Activated naive CD4-positive, alpha-beta T cell treated with anti-CD3 and anti-CD28 coated beads for 36 hours (primary cell): Measurements from ENCODE around the gene ZDHHC11B. TPM values are rescaled to one million over a fixed set of nuclear protein-coding genes. Genes with fewer than 3 reads are reported as not detected.

ENCODE experiments used
- CTCF ChIA-PET: fragments of 350-600 bp; sonication (Branson Sonifier 250); formaldehyde crosslinking; loops from one replicate; lab custom pipeline; 2021; ENCODE audit warnings: antibody characterized with exemption; lab: Charles Lee
- DNase-seq: peaks from one replicate; pipeline ENCODE4 v3.0.0-alpha.2; 2020
- H3K27ac Mint-ChIP-seq: one replicate; pipeline ENCODE4 v1.8.0; 2021; ENCODE audit warnings: mild to moderate bottlenecking, mixed read lengths
- H3K27me3 Mint-ChIP-seq: one replicate; pipeline ENCODE4 v1.8.0; 2021; ENCODE audit warnings: low read depth, mixed read lengths
- H3K36me3 Mint-ChIP-seq: one replicate; pipeline ENCODE4 v1.8.0; 2021; ENCODE audit warnings: low read depth, mixed read lengths
- H3K4me1 Mint-ChIP-seq: one replicate; pipeline ENCODE4 v1.8.0; 2021; ENCODE audit warnings: low read depth, mixed read lengths
- H3K4me3 Mint-ChIP-seq: one replicate; pipeline ENCODE4 v1.8.0; 2021; ENCODE audit warnings: mild to moderate bottlenecking, moderate library complexity, mixed read lengths
- H3K9me3 Mint-ChIP-seq: one replicate; pipeline ENCODE4 v1.8.0; 2021; ENCODE audit warnings: mixed read lengths
- intact Hi-C: fragments of 100-400 bp; cut with micrococcal nuclease; formaldehyde crosslinking; loops from one replicate; pipeline ENCODE4 v1.15.1; 2023
- total RNA-seq, 2 experiments: library from RNA; stranded (reverse); gene quantifications; one replicate each; pipeline ENCODE4 v1.2.3, GENCODE V29; 2021

Gene ZDHHC11B
- total RNA-seq, 2 experiments from 2014 or later = not detected

DNA sequence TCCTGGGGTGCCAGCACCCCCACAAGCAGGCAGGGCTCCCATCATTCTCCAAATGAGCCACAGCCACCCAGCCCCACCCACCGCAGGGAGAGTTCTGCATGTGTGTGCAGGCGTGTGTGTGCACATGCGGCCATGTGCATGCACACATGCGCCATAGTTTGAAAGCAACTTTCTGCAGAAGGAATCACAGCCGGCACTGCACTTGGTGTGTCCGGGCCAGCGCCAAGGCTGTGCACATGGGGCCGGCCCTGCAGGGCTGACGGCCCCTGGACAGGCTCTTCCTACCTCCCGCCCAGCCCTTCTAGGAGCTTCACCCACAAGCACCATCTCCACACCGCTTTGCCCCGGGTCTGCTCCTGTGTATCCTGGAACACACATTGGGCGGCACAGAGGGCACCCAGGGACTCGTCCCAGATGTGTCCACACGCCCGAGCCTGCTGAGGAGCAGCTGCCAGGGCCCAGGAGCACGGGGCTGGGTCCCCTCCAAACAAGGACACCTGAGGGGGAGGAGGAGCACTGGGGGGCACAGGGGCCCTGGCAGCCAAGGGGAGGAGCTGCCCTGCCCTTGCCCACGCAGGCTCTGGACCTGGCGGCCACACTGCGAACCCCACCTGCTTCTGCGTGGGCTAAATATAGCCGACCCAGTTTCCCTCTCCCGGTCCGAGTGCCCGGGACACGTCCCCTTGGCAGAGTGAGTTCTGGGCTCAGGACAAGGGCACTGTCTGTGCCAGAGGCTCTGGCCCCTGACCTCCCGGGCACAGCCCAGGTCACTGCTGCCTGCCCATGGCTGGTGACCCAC lies 110.5 kb downstream of the ZDHHC11B start:
- CTCF ChIA-PET = interaction anchor here (0.8 kb wide), 1 partner anchor 667 kb away, joined by 3 read pairs; no protein-coding TSS in a partner anchor
- no peak for DNase-seq
- no peak overlapping the region for H3K27ac Mint-ChIP-seq
- peaks cover 4% of the 10 kb centered on the region for H3K27me3 Mint-ChIP-seq
- no peaks in the 10 kb centered on the region for H3K9me3 Mint-ChIP-seq
- intact Hi-C loops = no loop called here
- H3K4me1 Mint-ChIP-seq = peaks cover 12% of the 10 kb centered on the region
- no peaks in the 10 kb centered on the region for H3K36me3 Mint-ChIP-seq
- H3K4me3 Mint-ChIP-seq = no peak overlapping the region

DNA sequence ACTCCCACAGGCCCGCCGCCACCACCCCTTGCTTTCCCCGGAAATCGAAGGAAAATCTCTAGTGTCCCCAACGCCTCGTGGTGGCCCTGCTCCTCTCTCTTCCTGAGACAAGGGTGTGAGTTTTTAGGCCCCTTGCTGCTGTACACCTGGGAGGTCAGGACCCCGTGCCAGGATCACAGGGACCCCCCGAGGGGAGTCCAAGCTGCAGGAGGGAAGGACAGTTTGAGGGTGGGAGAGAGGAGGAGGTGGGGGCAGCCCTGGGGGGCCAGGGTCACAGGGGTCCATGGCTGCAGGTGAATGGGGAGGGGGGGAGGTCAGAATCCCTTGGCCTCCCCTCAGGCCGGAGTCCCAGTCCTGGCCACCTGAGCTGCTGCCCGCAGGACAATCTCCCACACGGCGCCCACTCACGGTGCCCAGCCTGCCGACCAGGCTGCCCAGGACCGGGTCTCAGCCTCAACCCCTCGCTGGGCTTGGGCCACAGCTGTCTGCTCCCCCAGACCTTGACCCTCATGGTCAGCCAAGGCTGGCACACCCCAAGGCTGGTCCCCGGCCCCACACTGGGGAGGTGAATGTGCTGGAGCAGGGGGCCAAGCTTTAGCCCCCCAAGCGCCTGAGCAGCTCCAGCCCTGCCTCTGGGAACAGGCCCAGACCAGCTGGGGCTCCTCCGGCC lies 111.2 kb downstream of the ZDHHC11B start:
- peaks cover 12% of the 10 kb centered on the region for H3K4me1 Mint-ChIP-seq
- no peak overlapping the region for H3K4me3 Mint-ChIP-seq
- H3K9me3 Mint-ChIP-seq = no peaks in the 10 kb centered on the region
- H3K27me3 Mint-ChIP-seq = peaks cover 4% of the 10 kb centered on the region
- H3K27ac Mint-ChIP-seq = no peak overlapping the region
- intact Hi-C loops = no loop called here
- CTCF ChIA-PET = interaction anchor here (0.7 to 1.2 kb wide), 2 partner anchors 200 to 232 kb away, joined by 3 read pairs; no protein-coding TSS in a partner anchor
- H3K36me3 Mint-ChIP-seq = no peaks in the 10 kb centered on the region
- no peak for DNase-seq

DNA sequence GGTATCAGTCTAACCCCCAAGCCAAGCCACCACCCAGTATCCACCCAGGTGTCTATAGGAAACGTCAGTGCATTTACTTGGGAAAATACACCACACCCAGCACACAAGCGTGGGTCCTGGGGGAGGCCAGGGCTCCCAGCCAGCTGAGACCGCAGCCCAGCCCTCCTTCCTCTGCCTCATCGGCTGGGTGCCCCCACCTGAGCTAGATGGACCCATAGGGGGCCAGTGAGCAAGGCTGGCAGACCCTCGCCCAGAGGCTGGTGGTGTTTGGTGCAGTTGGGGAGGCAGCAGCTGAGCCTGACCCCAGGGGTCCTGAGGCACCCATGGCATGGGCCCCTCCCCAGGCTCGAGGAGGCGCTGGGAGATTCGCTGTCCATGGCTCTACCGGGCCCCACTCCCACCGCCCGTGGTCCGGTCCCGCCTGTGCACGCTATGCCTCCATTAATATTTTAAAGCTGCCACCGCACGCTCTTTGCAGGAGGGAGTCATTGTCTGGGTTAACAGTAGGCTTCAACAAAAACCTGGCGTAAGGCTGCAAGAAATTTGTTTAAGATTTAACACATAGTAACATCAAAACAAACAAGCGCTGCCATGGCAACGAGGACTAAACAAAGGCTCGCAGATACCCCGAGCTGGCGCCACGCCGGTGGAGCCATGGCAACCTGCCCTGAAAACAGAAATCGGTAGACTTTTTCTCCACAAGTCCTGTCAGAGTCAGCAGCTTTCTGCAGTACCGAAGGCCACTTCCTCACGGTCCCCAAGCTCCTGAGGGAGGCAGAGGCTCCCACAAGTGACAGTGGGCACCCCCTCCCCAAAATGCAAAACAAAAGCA lies 112.0 kb downstream of the ZDHHC11B start:
- H3K27ac Mint-ChIP-seq = no peak overlapping the region
- intact Hi-C loops = no loop called here
- peaks cover 4% of the 10 kb centered on the region for H3K27me3 Mint-ChIP-seq
- H3K4me1 Mint-ChIP-seq = peaks cover 12% of the 10 kb centered on the region
- H3K4me3 Mint-ChIP-seq = no peak overlapping the region
- peaks cover under 1% of the 10 kb centered on the region for H3K36me3 Mint-ChIP-seq
- H3K9me3 Mint-ChIP-seq = no peaks in the 10 kb centered on the region
- CTCF ChIA-PET = interaction anchor here (0.6 to 1.2 kb wide), 3 partner anchors 26 to 232 kb away, joined by 3 read pairs; no protein-coding TSS in a partner anchor
- DNase-seq = peak; percentile 48

DNA sequence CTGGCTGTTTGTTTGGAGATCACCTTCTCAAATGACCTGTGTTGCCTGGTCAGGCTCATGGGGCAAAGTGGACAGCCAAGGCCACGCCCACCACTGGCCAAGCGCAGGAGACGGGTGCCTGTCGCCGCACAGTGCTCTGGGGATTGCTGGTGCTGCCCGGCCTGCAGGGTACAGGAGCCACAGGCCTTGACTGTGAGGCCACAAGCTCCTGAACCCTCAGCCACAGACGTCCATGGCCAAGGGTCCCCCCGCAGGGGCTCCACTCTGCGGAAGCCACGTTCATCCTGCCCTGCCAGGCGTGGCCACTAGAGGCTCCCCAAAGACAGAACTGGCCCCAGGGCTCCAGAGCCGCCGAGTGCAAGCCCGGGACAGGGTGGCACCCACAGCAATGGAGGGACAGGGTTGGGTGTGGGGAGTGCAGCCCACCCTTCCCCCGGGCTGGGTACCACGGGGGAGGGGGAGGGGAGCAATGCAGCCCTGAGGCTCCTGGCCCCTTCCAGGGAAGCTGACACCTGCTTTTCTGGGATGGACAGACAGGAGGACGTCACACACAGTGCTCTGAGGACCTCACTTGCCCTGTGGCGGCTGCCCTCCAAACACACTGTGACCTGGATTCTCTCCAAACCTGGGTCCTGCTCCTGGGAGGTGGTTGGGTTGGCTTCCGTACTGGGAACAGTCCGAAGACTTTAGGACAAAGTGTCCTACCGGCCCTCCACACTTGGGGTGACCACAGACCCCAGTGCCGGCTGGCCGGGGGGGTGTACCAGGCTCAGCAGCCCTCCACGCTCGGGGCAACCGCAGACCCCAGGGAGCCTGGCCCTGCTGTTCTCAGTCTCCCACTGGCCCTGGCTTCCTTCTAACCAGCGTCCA lies 112.8 kb downstream of the ZDHHC11B start:
- Mint-ChIP-seq H3K4me1 (peaks cover 12% of the 10 kb centered on the region), H3K36me3 (peaks cover 2% of the 10 kb centered on the region), H3K27ac (no peak overlapping the region), H3K9me3 (no peaks in the 10 kb centered on the region), H3K4me3 (no peak overlapping the region), H3K27me3 (peaks cover 4% of the 10 kb centered on the region)
- intact Hi-C loops = loop anchor here (2.0 kb wide), 2 partner anchors 221 to 231 kb away; partner anchors contain the start of genes BRD9 and TRIP13
- peak; percentile 77 for DNase-seq
- CTCF ChIA-PET = interaction anchor here (0.6 to 1.3 kb wide), 3 partner anchors 27 to 222 kb away, joined by 3 to 5 read pairs (median 3); partner anchors contain the start of genes BRD9 and TRIP13

DNA sequence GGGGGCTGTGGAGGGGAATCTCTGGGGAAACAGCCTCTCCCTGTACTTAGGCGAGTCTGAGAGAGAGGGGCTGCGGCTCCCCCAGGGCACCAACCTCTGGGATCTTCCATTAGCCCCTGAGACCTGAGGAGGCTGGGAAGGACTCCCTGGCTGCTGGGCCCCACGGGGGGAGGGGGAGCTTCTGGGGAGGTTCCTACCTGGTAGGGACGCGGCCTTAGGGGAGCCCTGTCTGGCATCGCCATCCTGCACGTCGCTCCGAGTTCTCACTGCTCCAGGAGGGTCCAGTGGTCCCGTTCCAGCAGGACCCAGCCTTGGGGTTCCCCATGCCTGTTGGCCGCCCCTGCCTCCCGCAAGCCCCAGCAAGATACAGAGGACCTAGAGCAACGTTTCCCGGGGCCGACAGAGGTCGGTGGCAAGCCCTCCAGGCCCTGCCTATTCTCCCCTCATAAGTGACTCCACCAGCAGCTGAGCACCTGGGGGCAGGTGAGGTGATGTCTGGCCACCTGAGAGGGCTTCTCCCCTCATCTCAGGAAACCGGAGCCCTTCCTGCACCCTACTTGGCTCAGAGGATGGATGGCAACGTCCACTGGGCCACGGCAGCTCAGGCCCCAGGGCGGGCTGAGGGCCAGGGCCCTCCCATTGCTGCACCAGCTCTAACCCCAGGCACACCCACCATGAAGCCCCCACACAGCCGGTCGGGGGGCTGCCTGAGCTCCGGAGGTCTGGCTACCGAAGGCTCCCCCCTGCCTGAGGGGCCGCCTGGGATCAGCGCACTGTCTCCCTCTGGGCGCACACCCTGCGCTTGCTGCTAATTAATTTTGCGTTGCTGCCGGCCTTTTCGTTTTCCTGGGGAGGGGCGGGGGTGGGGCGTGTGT lies 113.9 kb downstream of the ZDHHC11B start:
- CTCF ChIA-PET = interaction anchor here (0.8 to 1.8 kb wide), 5 partner anchors 14 to 224 kb away, joined by 3 to 5 read pairs (median 3); partner anchors contain the start of genes BRD9 and TRIP13
- peaks cover 2% of the 10 kb centered on the region for H3K36me3 Mint-ChIP-seq
- peaks cover 4% of the 10 kb centered on the region for H3K27me3 Mint-ChIP-seq
- no peak overlapping the region for H3K27ac Mint-ChIP-seq
- DNase-seq = no peak
- H3K4me3 Mint-ChIP-seq = no peak overlapping the region
- no peaks in the 10 kb centered on the region for H3K9me3 Mint-ChIP-seq
- H3K4me1 Mint-ChIP-seq = peaks cover 12% of the 10 kb centered on the region
- intact Hi-C loops = loop anchor here (2.0 kb wide), 2 partner anchors 222 to 232 kb away; partner anchors contain the start of genes BRD9 and TRIP13

DNA sequence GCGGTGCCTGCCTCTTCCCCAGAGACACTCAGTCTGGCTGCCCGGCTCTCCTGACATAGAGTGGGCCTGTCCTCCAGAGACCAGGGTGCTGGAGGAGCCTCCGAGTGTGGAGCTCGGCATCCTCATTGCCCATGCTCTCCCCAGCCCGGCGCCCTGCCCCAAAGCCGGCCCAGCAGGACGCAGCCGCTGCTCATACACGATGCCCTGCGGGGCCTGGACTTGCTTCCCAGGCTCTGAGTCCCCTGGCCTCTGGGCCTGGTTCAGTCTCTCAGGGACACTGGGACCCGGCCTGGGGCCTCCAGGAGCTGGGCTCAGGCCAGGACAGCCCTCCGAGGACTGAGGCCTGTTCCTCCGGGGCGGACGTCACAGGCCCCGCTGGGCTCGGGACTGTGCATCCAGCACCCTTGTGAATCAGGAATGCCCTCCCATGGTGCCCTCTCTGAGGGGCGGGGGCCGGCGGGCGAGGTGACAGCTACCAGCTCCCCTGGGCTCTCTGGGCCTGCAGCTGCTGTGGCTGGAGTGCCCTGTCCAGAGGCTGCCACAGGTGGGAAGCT lies 114.6 kb downstream of the ZDHHC11B start:
- Mint-ChIP-seq H3K9me3 (no peaks in the 10 kb centered on the region), H3K4me3 (no peak overlapping the region), H3K27ac (no peak overlapping the region), H3K4me1 (peaks cover 12% of the 10 kb centered on the region), H3K27me3 (peaks cover 4% of the 10 kb centered on the region), H3K36me3 (peaks cover 2% of the 10 kb centered on the region)
- intact Hi-C loops = loop anchor here (2.0 kb wide), 2 partner anchors 223 to 233 kb away; partner anchors contain the start of genes BRD9 and TRIP13
- CTCF ChIA-PET = interaction anchor here (0.8 to 1.8 kb wide), 2 partner anchors 13 to 225 kb away, joined by 3 to 4 read pairs; no protein-coding TSS in a partner anchor
- DNase-seq = no peak

DNA sequence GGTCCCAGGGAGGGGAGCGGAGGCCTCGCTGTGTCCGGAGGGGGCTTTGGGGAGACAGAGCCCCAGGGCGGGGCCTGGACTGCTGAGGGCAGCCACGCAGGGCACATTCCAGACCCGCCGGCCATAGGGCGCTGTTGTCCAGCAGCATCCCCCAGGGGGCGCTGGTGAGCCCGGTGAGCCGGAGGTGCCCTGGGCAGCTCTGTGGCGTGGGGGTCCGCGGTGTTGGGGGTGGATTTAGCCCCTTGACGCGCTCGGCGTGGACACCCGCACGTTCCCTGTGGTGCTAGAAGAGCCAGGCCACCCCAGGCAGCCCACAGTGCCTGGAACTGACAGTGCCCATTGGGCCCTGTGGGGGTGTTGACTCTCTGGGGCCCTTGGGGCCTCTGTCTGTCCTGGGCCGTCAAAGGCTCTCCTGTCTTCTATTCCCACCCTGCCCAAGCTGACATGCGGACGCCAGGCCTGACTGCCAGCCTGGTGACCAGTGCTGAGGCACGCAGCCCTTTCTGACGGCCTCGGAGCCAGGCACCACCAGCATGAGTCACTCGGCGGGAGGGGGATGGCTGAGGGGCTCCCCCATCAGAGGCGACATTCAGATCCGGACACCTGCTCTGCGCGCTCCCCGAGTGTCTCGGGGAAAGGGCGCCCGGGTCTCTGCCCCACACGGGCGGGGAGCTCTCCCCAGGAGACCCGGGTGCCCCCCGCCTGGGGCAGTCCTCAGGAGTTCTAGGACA lies 115.3 kb downstream of the ZDHHC11B start:
- H3K4me1 Mint-ChIP-seq = peaks cover 12% of the 10 kb centered on the region
- H3K9me3 Mint-ChIP-seq = no peaks in the 10 kb centered on the region
- no peak overlapping the region for H3K27ac Mint-ChIP-seq
- peaks cover 4% of the 10 kb centered on the region for H3K27me3 Mint-ChIP-seq
- peaks cover 2% of the 10 kb centered on the region for H3K36me3 Mint-ChIP-seq
- H3K4me3 Mint-ChIP-seq = no peak overlapping the region
- peak; percentile 51 for DNase-seq
- intact Hi-C loops = no loop called here
- CTCF ChIA-PET = interaction anchor here (0.6 to 1.8 kb wide), 4 partner anchors 12 to 303 kb away, joined by 3 to 5 read pairs (median 4); no protein-coding TSS in a partner anchor

DNA sequence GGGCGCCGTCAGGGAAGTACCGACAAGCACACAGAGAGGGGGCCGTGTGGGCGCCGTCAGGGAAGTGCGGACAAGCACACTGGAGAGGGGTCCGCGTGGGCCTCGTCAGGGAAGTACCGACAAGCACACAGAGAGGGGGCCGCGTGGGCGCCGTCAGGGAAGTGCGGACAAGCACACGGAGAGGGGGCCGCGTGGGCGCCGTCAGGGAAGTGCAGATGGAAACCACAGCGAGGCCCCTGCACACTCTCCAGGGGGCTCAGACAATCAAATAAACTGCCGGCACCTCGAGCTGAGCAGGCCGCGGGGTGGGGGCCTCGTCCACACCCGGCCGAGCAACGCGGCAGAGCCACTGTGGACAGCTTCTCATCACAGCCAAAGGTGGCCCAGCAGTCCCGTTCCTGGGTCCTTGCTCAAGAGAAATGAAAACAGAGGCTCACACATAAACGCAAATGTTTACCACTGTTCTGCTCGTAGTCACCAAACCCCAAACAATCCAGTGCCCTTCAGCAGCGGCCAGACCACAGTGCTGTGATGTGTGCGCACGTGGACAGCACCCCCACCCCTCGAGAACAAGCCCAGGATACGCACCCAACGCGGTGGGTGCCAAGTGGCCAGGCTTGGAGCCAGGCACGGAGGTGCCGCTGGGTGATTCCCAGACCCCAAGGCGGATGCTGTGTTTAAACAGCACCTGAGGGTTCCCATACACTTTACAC lies 116.1 kb downstream of the ZDHHC11B start:
- H3K27ac Mint-ChIP-seq = no peak overlapping the region
- no peak for DNase-seq
- peaks cover 4% of the 10 kb centered on the region for H3K36me3 Mint-ChIP-seq
- H3K4me1 Mint-ChIP-seq = peaks cover 10% of the 10 kb centered on the region
- H3K27me3 Mint-ChIP-seq = peaks cover 4% of the 10 kb centered on the region
- H3K9me3 Mint-ChIP-seq = no peaks in the 10 kb centered on the region
- no peak overlapping the region for H3K4me3 Mint-ChIP-seq
- intact Hi-C loops = no loop called here
- CTCF ChIA-PET = interaction anchor here (0.6 to 1.8 kb wide), 3 partner anchors 11 to 304 kb away, joined by 3 to 5 read pairs (median 4); no protein-coding TSS in a partner anchor

DNA sequence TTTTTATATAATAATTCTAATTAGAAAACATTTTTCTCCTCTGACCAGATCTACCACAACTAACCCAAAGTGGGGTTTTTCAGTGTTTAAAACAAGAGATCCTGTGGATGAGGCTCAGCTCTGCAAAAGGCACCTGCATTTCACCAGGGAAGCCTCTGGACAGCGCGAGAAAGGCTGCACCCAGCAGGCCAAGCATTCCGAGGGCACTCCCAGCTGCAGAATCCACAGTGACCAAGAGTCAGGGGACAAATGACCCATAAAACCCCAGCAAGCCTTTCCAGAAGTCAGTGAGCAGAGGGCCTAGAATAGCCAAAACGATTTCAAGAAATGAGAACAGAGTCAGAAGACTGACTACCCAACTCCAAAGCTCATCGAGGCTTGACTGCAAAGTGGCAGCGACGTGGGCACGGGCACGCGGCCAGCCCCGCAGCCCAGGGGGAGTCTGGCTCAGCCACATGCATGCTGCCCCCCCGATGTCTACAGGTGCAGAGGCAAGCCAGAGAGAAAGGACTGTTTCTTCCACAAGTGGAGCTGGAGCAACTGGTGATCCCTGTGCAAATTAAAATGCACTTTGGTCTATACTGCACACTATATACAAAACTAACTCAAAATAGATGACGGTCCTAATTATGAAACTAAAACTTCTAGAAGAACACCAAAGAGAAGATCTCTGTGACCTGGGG lies 117.6 kb downstream of the ZDHHC11B start:
- CTCF ChIA-PET = no interaction called here
- Mint-ChIP-seq H3K27ac (no peak overlapping the region), H3K27me3 (no peaks in the 10 kb centered on the region), H3K36me3 (peaks cover 6% of the 10 kb centered on the region), H3K9me3 (no peaks in the 10 kb centered on the region), H3K4me3 (no peak overlapping the region), H3K4me1 (no peaks in the 10 kb centered on the region)
- no peak for DNase-seq
- intact Hi-C loops = no loop called here
